ENCODE data around the gene STPG3. TPM values are rescaled to one million over a fixed set of nuclear protein-coding genes. Genes with fewer than 3 reads are reported as not detected.
A peak's percentile ranks its signal among the peaks of the same experiment; 100 is the strongest.

STPG3 gene
- total and polyA plus RNA-seq, 9 of the 15 experiments (the other 6 are each of a cell fraction or from before 2014, with no cell fraction given) = not detected

DNA sequence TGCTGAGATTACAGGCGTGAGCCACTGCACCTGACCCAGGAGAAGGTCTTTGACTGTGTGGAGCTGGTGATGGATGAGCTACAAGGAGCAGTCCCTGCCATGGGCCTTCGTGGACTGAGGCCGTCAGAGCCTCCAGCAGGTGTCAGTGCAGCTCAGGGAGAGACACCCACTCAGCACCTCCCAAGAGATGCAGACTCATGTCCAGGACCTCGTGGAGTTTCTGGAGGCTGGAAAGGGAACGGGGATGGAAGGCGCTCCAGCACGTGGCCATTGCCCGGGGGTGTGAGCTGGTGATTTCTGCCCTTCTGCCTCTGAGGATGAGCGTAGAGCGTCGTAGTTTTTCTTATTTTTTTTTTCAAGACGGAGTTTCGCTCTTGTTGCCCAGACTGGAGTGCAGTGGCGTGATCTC is 35.9 kb downstream of the STPG3 start (continued):
- TF ChIP-seq MXI1 (IDR thresholded peaks at IDR 0.05; ENCODE audit: low read depth, low read length) (no peak), ZNF695 (CRISPR knock-in tag; IDR thresholded peaks at IDR 0.05) (no peak), ZNF75A (CRISPR knock-in tag; IDR thresholded peaks at IDR 0.05) (no peak), NCOA1 (IDR thresholded peaks at IDR 0.05; ENCODE audit: low read depth) (no peak), ZZZ3 (IDR thresholded peaks at IDR 0.05) (no peak), PCBP2 (IDR thresholded peaks at IDR 0.05; ENCODE audit: low read depth, low read length, poor library complexity, severe bottlenecking) (no peak), RCOR1 (IDR thresholded peaks at IDR 0.05; ENCODE audit: borderline replicate concordance in 1 of 2, low read depth in 2 of 2, low read length in 2 of 2) (peak in 1 of 2 experiments; percentile 77; a peak in 1 of 4 replicates), MCM7 (IDR thresholded peaks at IDR 0.05) (no peak), ZNF354B (CRISPR knock-in tag; IDR thresholded peaks at IDR 0.05) (no peak), RAD51 (IDR thresholded peaks at IDR 0.05; ENCODE audit: borderline replicate concordance, low read depth) (peak; percentile 9; the same call in 1 of the 2 replicates), MAZ (CRISPR knock-in tag; conservative IDR thresholded peaks at IDR 0.05 in 1 of 2, IDR thresholded peaks at IDR 0.05 in 1 of 2) (peak in 1 of 2 experiments; percentile 50; a peak in 2 of 4 replicates), ZNF644 (tag; IDR thresholded peaks at IDR 0.05; ENCODE audit: low read depth) (no peak), BRD9 (IDR thresholded peaks at IDR 0.05; ENCODE audit: low read depth, partially characterized antibody) (no peak), L3MBTL2 (IDR thresholded peaks at IDR 0.05) (peak; percentile 98), RAD21 (CRISPR knock-in tag; conservative IDR thresholded peaks at IDR 0.05 in 1 of 2, IDR thresholded peaks at IDR 0.05 in 1 of 2) (peak; percentile 40 to 81; a peak in 3 of 4 replicates), MAFG (tag; conservative IDR thresholded peaks at IDR 0.05) (peak; percentile 61), SMAD1 (IDR thresholded peaks at IDR 0.05; ENCODE audit: low read depth, low read length, partially characterized antibody) (no peak), TCF7L2 (IDR thresholded peaks at IDR 0.05; ENCODE audit: low read depth, low read length) (no peak), TAF15 (IDR thresholded peaks at IDR 0.05; ENCODE audit: low read depth, low read length) (no peak)
- TF ChIP-seq, protein P1, sequence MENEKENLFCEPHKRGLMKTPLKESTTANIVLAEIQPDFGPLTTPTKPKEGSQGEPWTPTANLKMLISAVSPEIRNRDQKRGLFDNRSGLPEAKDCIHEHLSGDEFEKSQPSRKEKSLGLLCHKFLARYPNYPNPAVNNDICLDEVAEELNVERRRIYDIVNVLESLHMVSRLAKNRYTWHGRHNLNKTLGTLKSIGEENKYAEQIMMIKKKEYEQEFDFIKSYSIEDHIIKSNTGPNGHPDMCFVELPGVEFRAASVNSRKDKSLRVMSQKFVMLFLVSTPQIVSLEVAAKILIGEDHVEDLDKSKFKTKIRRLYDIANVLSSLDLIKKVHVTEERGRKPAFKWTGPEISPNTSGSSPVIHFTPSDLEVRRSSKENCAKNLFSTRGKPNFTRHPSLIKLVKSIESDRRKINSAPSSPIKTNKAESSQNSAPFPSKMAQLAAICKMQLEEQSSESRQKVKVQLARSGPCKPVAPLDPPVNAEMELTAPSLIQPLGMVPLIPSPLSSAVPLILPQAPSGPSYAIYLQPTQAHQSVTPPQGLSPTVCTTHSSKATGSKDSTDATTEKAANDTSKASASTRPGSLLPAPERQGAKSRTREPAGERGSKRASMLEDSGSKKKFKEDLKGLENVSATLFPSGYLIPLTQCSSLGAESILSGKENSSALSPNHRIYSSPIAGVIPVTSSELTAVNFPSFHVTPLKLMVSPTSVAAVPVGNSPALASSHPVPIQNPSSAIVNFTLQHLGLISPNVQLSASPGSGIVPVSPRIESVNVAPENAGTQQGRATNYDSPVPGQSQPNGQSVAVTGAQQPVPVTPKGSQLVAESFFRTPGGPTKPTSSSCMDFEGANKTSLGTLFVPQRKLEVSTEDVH (IDR thresholded peaks at IDR 0.05; ENCODE audit: low read depth, partially characterized antibody) = no peak
- TF ChIP-seq, protein P2, sequence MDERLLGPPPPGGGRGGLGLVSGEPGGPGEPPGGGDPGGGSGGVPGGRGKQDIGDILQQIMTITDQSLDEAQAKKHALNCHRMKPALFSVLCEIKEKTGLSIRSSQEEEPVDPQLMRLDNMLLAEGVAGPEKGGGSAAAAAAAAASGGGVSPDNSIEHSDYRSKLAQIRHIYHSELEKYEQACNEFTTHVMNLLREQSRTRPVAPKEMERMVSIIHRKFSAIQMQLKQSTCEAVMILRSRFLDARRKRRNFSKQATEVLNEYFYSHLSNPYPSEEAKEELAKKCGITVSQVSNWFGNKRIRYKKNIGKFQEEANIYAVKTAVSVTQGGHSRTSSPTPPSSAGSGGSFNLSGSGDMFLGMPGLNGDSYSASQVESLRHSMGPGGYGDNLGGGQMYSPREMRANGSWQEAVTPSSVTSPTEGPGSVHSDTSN (CRISPR knock-in tag; IDR thresholded peaks at IDR 0.05; ENCODE audit: low read depth) = no peak
- TF ChIP-seq, protein P2 (tag; conservative IDR thresholded peaks at IDR 0.05; ENCODE audit: low read depth) = no peak
- TF ChIP-seq, protein P3, sequence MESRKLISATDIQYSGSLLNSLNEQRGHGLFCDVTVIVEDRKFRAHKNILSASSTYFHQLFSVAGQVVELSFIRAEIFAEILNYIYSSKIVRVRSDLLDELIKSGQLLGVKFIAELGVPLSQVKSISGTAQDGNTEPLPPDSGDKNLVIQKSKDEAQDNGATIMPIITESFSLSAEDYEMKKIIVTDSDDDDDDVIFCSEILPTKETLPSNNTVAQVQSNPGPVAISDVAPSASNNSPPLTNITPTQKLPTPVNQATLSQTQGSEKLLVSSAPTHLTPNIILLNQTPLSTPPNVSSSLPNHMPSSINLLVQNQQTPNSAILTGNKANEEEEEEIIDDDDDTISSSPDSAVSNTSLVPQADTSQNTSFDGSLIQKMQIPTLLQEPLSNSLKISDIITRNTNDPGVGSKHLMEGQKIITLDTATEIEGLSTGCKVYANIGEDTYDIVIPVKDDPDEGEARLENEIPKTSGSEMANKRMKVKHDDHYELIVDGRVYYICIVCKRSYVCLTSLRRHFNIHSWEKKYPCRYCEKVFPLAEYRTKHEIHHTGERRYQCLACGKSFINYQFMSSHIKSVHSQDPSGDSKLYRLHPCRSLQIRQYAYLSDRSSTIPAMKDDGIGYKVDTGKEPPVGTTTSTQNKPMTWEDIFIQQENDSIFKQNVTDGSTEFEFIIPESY (CRISPR knock-in tag; IDR thresholded peaks at IDR 0.05) = peak; percentile 82; the same call in 1 of the 2 replicates
